ENCODE results near the gene EIF4E3. TPM values are rescaled to one million over a fixed set of nuclear protein-coding genes. Genes with fewer than 3 reads are reported as not detected.

The EIF4E3 gene
- total RNA-seq, 1 donor from 2014 or later = 65.3 TPM

- intact Hi-C loops (cut with micrococcal nuclease) = loop anchor here (5.0 kb wide), 1 partner anchor 1101 kb away; no protein-coding TSS in a partner anchor
Measured at GRCh38 chr3:71653414-71653807, 71.8 kb downstream of the EIF4E3 start.

- intact Hi-C loops (cut with micrococcal nuclease) = loop anchor here (5.0 kb wide), 1 partner anchor 1101 kb away; no protein-coding TSS in a partner anchor
Measured at GRCh38 chr3:71652781-71653413, 72.3 kb downstream of the EIF4E3 start.

- intact Hi-C loops (cut with micrococcal nuclease) = loop anchor here (5.0 kb wide), 1 partner anchor 1099 kb away; no protein-coding TSS in a partner anchor
Measured at GRCh38 chr3:71651625-71652024, 73.6 kb downstream of the EIF4E3 start.

GRCh38 chr3:71650372-71650771, 74.8 kb downstream of the EIF4E3 start:
- intact Hi-C loops (cut with micrococcal nuclease) = loop anchor here (5.0 kb wide), 1 partner anchor 1098 kb away; no protein-coding TSS in a partner anchor

- intact Hi-C loops (cut with micrococcal nuclease) = loop anchor here (5.0 kb wide), 1 partner anchor 1097 kb away; no protein-coding TSS in a partner anchor
Measured at GRCh38 chr3:71649757-71650156, 75.4 kb downstream of the EIF4E3 start.

- intact Hi-C loops (cut with micrococcal nuclease) = no loop called here
Measured at GRCh38 chr3:71647751-71648150, 77.5 kb downstream of the EIF4E3 start.

GRCh38 chr3:71646971-71647370, 78.2 kb downstream of the EIF4E3 start:
- intact Hi-C loops (cut with micrococcal nuclease) = no loop called here

GRCh38 chr3:71645140-71645539, 80.1 kb downstream of the EIF4E3 start:
- intact Hi-C loops (cut with micrococcal nuclease) = no loop called here

GRCh38 chr3:71641674-71642073, 83.5 kb downstream of the EIF4E3 start:
- intact Hi-C loops (cut with micrococcal nuclease) = no loop called here

- intact Hi-C loops (cut with micrococcal nuclease) = no loop called here
Measured at GRCh38 chr3:71640331-71640983, 84.7 kb downstream of the EIF4E3 start.

GRCh38 chr3:71636482-71636881, 88.7 kb downstream of the EIF4E3 start:
- intact Hi-C loops (cut with micrococcal nuclease) = no loop called here

GRCh38 chr3:71636001-71636400, 89.2 kb downstream of the EIF4E3 start:
- intact Hi-C loops (cut with micrococcal nuclease) = no loop called here

GRCh38 chr3:71634671-71635070, 90.5 kb downstream of the EIF4E3 start:
- intact Hi-C loops (cut with micrococcal nuclease) = no loop called here

- intact Hi-C loops (cut with micrococcal nuclease) = no loop called here
Measured at GRCh38 chr3:71629711-71630110, 95.5 kb downstream of the EIF4E3 start.

GRCh38 chr3:71629289-71629688, 95.9 kb downstream of the EIF4E3 start:
- intact Hi-C loops (cut with micrococcal nuclease) = no loop called here

- intact Hi-C loops (cut with micrococcal nuclease) = no loop called here
Measured at GRCh38 chr3:71628522-71628921, 96.7 kb downstream of the EIF4E3 start.

GRCh38 chr3:71625676-71626075, 99.5 kb downstream of the EIF4E3 start:
- intact Hi-C loops (cut with micrococcal nuclease) = no loop called here

Other genes starting within 250 kb of the EIF4E3 start
- gene FOXP1, start 141.7 kb downstream of the EIF4E3 start, total RNA-seq = 113 and 114 TPM in 2 replicates
- gene GPR27, start 28.5 kb upstream of the EIF4E3 start, total RNA-seq = 0.50 and 0.70 TPM in 2 replicates
- 0.50 and 0.66 TPM in 2 replicates for gene PROK2, start 59.7 kb upstream of the EIF4E3 start, total RNA-seq